Measurements from ENCODE around the gene ATP1A2.

The ATP1A2 gene

DNA sequence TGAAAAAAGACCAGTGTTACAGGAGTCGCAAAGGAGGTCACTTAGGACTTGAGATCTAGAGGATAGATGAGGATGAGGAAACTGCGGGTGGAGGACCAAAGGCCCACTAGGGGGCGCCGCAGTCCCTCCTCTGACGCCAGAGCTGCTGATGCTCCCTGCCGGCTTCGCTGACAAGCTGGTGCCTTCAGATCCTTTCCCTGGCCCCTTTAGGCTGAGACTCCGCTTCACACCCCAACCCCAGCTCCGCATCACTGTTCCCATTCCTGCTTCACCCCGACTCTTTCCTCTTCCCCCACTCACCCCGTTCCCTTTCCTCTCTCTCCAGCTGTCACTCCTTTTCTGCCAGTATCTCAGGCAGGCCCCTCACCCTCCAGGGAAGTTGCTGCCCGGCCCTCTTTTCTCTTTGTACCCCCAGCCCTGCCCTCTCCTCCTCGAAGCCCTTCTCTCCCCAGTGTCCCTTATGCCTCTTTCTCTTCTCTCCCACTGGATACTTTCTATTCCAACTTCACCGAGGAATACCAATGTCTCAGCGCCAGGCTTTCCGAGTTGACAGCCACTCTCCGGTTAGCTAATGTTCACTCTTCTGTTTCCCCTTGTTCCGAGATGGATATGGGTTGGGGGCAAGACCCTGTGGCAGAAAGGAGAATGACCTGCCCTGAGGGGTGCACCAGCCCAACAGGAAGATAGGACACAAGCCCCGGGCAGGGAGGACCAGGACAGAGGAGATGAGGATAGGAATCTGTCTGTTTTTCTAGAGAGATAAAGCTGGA, 29.7 kb upstream of the ATP1A2 start:
- peak; percentile 91 for DNase-seq

- DNase-seq: no peak
Observed at GRCh38 chr1:160086456-160086892, 29.1 kb upstream of the ATP1A2 start.

DNA sequence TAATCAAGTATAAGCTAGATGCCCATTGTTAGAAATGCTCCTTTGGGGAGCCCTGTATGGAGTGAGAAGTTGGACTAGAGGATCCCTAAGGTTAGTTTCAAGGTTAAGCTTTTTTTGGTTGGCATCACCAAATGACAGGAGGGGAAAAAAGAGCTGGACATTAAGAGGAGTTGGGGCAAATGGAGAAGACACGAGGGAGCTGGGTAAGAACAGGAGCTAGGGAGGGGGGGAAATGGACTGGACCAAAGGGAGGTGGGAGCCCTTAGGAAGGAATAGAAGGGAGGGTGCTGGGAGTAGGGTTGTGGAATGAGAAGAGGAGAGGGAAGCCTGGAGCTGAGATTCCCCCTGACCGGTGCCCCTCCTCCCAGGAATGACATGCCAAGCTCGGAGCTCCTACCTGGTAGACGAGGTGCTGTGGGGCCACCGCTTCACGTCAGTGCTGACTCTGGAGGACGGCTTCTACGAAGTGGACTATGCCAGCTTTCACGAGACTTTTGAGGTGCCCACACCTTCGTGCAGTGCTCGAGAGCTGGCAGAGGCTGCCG, 28.4 kb upstream of the ATP1A2 start:
- no peak for DNase-seq

GRCh38 chr1:160089883-160090282, 25.7 kb upstream of the ATP1A2 start:
- no peak for DNase-seq

- no peak for DNase-seq
Observed at GRCh38 chr1:160090760-160091159, 24.8 kb upstream of the ATP1A2 start.

GRCh38 chr1:160091666-160092223, 23.8 kb upstream of the ATP1A2 start:
- DNase-seq: no peak

DNA sequence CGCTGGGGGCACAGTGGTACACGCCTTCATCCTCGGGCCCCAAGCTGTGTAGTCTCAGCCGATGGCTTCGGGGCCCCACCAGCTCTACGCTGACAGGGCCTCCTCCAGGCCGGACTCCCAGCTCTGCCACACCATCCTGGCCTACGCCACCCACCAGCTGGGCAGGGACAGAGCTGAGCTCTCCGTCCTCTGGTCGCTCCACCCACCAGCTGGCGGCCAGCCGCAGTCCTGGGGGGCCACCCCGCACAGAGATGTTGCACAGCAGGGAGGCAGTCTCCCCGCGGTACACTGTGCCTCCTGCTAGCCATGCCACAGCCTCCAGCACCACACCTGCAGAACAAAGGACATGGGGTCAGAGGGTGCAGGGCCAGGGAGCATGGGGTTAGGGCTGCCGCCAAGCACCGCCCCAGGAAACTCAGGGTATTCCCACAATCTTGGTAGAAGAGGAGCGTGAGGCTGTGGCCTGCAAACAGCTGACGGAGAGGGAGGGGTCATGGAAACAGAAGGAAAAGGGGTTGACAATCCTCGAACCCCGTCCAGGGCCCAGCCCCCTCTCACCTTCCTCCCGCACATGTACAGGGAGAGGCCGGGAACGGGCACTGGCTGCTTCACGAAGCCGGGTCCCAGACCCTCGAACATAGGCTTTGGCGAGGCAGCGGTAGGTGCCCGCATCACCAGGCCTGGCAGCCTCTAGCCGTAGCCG, 23.0 kb upstream of the ATP1A2 start:
- no peak for DNase-seq

GRCh38 chr1:160093069-160093395, 22.5 kb upstream of the ATP1A2 start:
- DNase-seq: no peak

- DNase-seq: no peak
Observed at GRCh38 chr1:160093624-160094290, 21.8 kb upstream of the ATP1A2 start.

DNA sequence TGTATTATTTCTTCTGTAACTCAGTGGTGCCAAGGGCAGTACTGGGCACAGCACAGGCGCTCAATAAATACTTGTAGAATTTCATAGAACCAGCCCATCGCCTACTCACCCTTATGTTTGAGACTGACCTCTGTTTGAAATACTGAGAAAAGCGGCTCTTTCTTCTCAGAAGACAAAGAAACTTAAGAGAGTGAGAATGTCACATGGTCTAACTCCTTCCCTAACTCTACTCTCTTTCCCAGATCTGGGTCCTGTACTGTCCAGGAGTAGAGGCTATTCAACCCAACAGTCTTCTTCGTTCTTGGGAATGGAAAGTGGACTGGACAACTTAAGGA, 21.3 kb upstream of the ATP1A2 start:
- DNase-seq: no peak

- no peak for DNase-seq
Observed at GRCh38 chr1:160094806-160095205, 20.8 kb upstream of the ATP1A2 start.

- no peak for DNase-seq
Observed at GRCh38 chr1:160095382-160096105, 20.0 kb upstream of the ATP1A2 start.

GRCh38 chr1:160096274-160097116, 19.1 kb upstream of the ATP1A2 start:
- peak; percentile 25 for DNase-seq

DNA sequence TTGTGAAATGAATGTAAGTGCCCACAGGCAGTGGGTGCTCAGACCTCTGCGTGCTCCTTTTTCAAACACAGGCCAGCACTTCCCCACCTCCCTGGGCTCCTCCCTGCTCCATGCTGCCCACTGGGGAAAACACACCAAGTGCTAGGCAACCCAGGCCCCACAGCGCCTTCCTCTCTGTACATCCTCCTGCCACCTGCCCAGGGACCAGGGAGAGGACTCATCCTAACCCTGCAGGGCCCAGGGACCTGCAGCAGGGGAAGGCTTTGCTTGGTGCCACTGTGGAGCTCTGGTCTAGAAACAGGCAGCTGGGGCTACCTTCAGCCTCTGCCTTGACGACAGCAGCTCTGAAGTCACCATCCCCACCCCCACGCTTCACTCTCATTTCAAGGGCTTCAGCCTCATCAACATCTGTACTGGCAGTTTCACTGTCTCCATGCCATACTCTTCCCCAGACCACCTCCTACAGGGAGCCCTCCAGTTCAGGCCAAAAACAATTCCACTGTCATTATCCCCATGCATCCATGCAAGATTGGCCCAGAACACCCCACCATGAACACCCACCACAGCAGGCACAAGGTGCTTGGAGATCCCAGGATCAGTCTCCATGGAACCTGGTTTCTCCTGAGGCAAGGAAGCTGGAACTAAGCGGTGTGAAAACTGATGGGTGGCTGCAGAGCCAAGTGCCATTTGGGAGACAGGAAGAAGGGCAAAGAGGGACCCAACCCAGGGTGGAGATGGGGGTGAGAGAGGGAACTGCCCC, 18.2 kb upstream of the ATP1A2 start:
- peak; percentile 20 for DNase-seq

DNA sequence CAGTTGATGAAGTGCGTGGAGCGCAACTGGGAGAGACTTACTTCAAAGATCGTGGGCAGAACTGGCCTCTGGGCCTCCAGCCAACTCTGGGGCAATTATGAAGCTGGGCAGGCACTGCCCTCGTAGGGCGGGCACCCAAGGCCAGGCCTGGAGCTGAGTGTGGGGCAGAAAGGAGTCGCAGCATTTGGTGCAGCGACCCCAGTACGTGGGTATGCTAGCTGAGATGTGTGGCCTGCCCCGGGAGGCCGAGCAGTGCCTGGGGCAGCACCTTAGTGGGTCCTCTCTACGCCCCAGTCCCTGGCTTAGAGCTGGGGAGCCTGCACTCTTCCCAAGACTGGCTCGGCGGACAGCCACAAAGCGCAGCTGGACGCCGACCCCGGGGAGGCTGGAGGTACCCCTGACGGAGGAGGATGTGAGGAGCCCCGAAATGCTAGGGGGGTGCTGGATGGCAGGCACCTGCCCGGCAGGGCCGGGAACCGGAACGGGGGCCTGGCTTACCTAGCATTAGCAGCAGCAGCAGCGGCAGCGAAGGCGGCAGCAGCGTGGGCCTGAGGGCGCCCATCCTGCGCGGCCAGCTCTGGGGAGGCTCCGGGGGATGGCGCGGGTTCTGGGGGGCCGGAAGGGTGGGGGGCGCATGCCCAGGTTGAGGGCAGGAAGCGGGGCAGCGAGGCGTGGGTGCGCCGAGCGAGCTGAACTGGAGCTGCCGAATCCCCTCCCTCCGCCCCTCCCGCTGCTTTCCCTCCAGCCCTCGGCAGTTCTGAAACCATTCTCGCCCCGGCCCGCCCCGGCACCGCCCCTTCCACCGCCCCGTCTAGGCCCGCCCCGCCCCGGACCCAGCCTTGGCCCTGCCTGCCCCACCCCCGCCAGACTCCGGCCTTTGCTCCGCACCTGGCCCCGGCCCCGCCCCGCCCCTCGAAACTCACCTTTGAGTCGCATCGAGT, 17.4 kb upstream of the ATP1A2 start, which contains the start of gene IGSF8:
IGSF8 (minus strand) TSS at position 709 of the 941 bp plus-strand sequence; CDS start at position 562, 147 bp downstream.
- peak; percentile 91 for DNase-seq

- peak; percentile 97 for DNase-seq
Observed at GRCh38 chr1:160098852-160099561, 16.6 kb upstream of the ATP1A2 start.

- no peak for DNase-seq
Observed at GRCh38 chr1:160099716-160100375, 15.7 kb upstream of the ATP1A2 start.

DNA sequence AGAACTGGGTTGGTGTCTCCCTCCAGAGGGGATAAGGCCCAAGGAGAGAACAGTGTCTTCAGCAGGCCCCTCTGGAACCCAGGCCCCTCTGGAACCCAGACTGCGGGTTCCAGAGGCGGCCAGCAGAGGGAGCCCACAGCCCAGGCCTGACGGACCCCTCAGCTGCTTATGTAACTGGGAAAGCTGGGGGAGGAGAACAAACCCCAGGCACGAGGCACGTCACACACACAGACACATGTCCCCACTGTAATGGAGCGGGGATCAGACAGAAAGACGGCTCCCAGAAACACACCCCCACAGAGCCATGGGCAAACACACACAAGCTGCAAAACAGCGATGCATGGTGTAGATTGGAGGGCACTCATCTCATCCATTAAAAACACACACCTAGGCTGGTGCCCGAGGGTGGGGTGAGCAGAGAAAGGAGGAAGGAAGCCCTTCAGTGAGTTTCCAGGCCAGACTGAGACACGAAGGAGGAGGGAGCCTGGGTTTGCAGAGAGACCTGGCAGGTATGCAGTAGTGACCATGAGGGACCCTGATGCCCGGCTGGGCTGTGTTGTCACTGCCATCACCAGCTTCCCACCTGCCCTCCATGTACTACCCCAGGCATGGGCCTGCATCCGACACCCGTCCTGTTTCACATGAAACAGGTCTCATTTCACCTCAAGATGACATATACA, 14.4 kb upstream of the ATP1A2 start:
- peak; percentile 91 for DNase-seq
